HFFc6 (cell line): ENCODE results near the gene C3orf20. TPM values are rescaled to one million over a fixed set of nuclear protein-coding genes. Genes with fewer than 3 reads are reported as not detected.

Experiments used
- DNase-seq: peaks from one replicate; pipeline ENCODE4 v3.0.0-alpha.2; 2018
- H3K27ac Mint-ChIP-seq: 2 replicates; pipeline ENCODE4 v1.8.0; 2020; ENCODE audit warnings: mild to moderate bottlenecking, mixed read lengths
- H3K27me3 Mint-ChIP-seq: 2 replicates; pipeline ENCODE4 v1.8.0; 2021; ENCODE audit warnings: mild to moderate bottlenecking, moderate library complexity, mixed read lengths; ENCODE audit not compliant: insufficient read depth
- H3K36me3 Mint-ChIP-seq: 2 replicates; pipeline ENCODE4 v1.8.0; 2021; ENCODE audit warnings: low read depth, mixed read lengths
- H3K4me1 Mint-ChIP-seq: 2 replicates; pipeline ENCODE4 v1.8.0; 2020; ENCODE audit warnings: low read depth, mixed read lengths
- H3K4me3 Mint-ChIP-seq: 2 replicates; pipeline ENCODE4 v1.8.0; 2020; ENCODE audit warnings: mild to moderate bottlenecking, moderate library complexity, mixed read lengths
- H3K9me3 Mint-ChIP-seq: 2 replicates; pipeline ENCODE4 v1.8.0; 2020; ENCODE audit warnings: mild to moderate bottlenecking, mixed read lengths
- total RNA-seq, 6 experiments: library from RNA; stranded (reverse); fragmentation: NEBNext Ultra II Directional; extraction: Animal tissue kit (Norgen Biotek cat#: 25700); gene quantifications; 2 replicates in 1 of 6; 3 replicates in 5 of 6; pipeline ENCODE4 v1.2.3, GENCODE V29; 2021
- TF ChIP-seq, protein P1 (sequence below): fragments of 200-600 bp; sonication (generic); IDR thresholded peaks from 2 replicates; pipeline ENCODE4 v1.5.0; 2021; ENCODE audit warnings: antibody characterized with exemption, mild to moderate bottlenecking

The C3orf20 gene
- total RNA-seq, 6 experiments from 2014 or later = not detected

DNA sequence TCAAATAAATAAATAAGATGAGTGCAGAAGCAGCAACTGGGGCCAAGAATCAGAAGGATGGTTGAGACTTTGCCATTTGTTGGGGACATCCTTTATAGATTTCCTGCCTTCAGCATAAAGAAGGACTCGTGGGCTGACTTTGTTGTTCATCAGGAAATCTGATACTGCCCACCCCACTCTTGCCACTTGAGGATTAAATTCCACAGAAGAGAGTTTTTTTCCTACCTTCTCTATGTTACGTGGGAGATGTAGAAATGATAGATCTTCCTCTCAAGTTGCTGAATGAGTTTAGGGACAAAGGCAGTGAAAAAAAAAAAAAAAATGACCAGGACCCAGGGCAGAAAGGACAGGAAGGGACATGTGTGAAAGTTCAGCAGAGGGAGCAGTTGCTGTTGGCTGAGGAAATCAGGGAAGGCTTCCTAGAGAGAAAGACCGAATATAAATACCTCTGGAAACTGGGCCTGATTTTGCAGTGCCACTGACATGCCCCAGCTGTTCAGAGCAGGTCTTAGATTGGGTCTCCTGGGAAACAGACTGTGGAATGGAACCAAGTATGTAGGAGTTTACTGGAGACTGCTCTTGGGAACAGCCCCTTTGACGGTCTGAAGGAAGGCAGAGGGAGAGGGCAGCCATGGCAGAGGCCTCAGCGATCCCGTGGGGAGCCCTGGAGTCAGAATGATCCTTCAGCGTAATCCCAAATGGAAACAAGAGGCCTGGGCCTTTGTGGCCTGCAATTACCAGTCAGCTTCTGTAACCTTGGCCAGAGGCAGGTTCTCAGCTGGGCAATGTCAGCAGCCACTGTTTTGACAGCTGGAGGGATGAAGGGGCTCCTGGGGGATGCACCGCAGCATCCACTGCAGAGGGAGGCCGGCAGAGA is 50.9 kb downstream of the C3orf20 start:
- Mint-ChIP-seq H3K27ac (no peak overlapping the region), H3K4me1 (peaks cover 9% of the 10 kb centered on the region; the same call in 1 of the 2 replicates), H3K9me3 (no peaks in the 10 kb centered on the region), H3K4me3 (no peak overlapping the region), H3K36me3 (no peaks in the 10 kb centered on the region), H3K27me3 (peaks cover 17% of the 10 kb centered on the region)
- TF ChIP-seq, protein P1, sequence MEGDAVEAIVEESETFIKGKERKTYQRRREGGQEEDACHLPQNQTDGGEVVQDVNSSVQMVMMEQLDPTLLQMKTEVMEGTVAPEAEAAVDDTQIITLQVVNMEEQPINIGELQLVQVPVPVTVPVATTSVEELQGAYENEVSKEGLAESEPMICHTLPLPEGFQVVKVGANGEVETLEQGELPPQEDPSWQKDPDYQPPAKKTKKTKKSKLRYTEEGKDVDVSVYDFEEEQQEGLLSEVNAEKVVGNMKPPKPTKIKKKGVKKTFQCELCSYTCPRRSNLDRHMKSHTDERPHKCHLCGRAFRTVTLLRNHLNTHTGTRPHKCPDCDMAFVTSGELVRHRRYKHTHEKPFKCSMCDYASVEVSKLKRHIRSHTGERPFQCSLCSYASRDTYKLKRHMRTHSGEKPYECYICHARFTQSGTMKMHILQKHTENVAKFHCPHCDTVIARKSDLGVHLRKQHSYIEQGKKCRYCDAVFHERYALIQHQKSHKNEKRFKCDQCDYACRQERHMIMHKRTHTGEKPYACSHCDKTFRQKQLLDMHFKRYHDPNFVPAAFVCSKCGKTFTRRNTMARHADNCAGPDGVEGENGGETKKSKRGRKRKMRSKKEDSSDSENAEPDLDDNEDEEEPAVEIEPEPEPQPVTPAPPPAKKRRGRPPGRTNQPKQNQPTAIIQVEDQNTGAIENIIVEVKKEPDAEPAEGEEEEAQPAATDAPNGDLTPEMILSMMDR = no peak
- no peak for DNase-seq

DNA sequence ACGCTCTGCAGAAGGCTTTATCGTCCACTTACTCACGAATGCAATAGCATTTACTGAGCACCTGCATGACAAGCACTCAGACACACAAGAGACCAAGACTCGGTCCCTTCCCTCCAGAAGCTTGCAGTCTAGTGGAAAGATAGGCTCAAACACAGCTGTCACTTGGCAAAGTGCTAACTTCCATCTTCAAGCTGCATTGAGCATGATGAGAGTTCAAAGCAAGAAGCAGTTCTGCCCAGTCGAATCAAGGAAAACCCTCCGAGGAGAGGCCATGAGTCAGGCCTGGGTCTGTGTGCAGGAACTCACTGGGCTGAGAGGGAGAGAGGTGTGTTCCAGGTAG is 51.5 kb downstream of the C3orf20 start:
- H3K27me3 Mint-ChIP-seq = peaks cover 17% of the 10 kb centered on the region
- no peak for DNase-seq
- TF ChIP-seq, protein P1 = no peak
- no peaks in the 10 kb centered on the region for H3K36me3 Mint-ChIP-seq
- H3K27ac Mint-ChIP-seq = no peak overlapping the region
- H3K4me1 Mint-ChIP-seq = peaks cover 9% of the 10 kb centered on the region; the same call in 1 of the 2 replicates
- no peaks in the 10 kb centered on the region for H3K9me3 Mint-ChIP-seq
- no peak overlapping the region for H3K4me3 Mint-ChIP-seq

DNA sequence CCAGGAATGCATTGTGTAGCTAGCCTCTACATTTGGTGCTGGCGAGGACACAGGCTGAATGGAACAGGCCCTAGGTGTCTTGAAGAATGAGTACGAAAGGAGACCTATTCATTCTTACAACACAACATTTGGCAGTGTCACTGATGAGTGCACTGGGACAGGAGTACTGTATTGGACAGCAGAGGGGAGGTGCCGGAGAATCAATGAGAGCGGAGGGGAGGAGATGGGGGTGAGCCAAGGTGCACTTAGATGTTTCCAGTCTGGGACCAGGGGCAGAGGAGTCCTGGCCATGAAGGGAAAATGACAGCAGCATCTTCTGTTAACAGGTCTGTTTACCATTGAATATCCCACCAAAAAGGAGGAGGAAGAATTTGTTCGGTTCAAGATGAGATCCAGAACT is 53.2 kb downstream of the C3orf20 start:
- Mint-ChIP-seq H3K9me3 (no peaks in the 10 kb centered on the region), H3K36me3 (no peaks in the 10 kb centered on the region), H3K4me1 (peaks cover 9% of the 10 kb centered on the region; the same call in 1 of the 2 replicates), H3K4me3 (no peak overlapping the region), H3K27ac (no peak overlapping the region), H3K27me3 (peaks cover 17% of the 10 kb centered on the region)
- no peak for DNase-seq
- TF ChIP-seq, protein P1 = no peak

DNA sequence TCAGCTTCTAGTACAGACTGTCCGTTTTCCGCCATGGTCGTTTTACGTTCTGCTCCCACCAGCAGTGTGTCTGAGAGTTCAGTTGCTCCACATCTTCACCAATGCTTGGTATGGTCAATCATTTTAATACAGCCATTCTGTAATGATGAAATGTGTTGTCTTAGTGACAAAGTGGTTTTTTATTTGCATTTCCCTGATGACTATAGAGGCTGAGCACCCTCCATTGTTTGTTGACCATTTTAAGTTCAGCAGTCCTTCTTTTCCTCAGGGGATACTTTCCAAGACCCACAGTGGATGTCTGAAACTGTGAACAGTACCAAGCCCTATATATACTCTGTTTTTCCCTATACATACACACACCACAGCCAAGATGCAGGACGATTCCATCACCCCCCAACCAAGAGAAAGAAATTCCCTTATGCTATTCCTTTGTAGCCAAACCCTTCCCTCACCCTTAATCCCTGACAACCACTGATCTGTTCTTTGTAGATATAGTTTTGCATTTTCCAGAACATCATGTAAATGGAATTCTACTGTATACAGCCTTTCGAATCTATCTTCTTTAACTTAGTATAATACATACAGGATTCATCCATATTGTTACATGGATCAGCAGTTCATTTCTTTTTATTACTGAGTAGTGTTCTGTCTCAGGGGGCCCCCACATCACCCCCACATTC is 55.9 kb downstream of the C3orf20 start:
- H3K36me3 Mint-ChIP-seq = no peaks in the 10 kb centered on the region
- H3K27ac Mint-ChIP-seq = no peak overlapping the region
- DNase-seq = no peak
- H3K27me3 Mint-ChIP-seq = peaks cover 15% of the 10 kb centered on the region
- TF ChIP-seq, protein P1 = no peak
- H3K4me3 Mint-ChIP-seq = no peak overlapping the region
- H3K9me3 Mint-ChIP-seq = no peaks in the 10 kb centered on the region
- no peaks in the 10 kb centered on the region; the same call in 1 of the 2 replicates for H3K4me1 Mint-ChIP-seq

DNA sequence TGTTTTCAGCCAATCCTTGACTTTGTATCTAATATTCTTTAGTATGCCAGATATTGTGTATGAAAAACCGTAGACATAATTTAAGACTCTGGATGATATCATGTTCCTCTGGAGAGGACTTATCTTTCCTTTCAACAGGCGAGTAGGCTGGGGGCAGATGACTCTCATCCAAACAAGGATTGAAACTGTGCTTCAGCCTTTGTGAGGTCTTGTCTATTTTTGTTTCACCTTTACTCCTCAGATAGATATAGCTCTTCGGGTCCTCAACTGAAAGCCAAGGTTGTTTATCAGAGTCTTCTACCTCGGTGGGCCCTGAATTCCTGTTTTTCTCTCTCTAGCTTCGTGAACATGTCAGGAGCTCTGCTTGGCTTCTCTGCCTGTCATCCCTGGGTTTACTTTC is 66.0 kb downstream of the C3orf20 start:
- Mint-ChIP-seq H3K4me1 (no peaks in the 10 kb centered on the region), H3K9me3 (no peaks in the 10 kb centered on the region; the same call in 1 of the 2 replicates), H3K27ac (no peak overlapping the region), H3K27me3 (peaks cover 14% of the 10 kb centered on the region; the same call in 1 of the 2 replicates), H3K36me3 (no peaks in the 10 kb centered on the region), H3K4me3 (no peak overlapping the region)
- TF ChIP-seq, protein P1 = no peak
- DNase-seq = no peak
